Colonic mucosa (tissue), 4 donors: ENCODE measurements around the gene AMIGO2. TPM values are rescaled to one million over a fixed set of nuclear protein-coding genes. Genes with fewer than 3 reads are reported as not detected.

Experiments
- DNase-seq: peaks from one replicate; pipeline ENCODE4 v3.0.0-alpha.2; 2020
- H3K27ac ChIP-seq: fragments of 200-600 bp; one replicate; pipeline ENCODE4 v1.8.0; 2021
- H3K27me3 ChIP-seq: fragments of 200-600 bp; one replicate; pipeline ENCODE4 v1.8.0; 2021
- H3K36me3 ChIP-seq: fragments of 200-600 bp; one replicate; pipeline ENCODE4 v1.8.0; 2021
- H3K4me1 ChIP-seq: fragments of 200-600 bp; one replicate; pipeline ENCODE4 v1.8.0; 2021; ENCODE audit warnings: mild to moderate bottlenecking
- H3K4me3 ChIP-seq: fragments of 200-600 bp; one replicate; pipeline ENCODE4 v1.8.0; 2021
- H3K9ac ChIP-seq, 2 donors: one replicate each; pipeline ENCODE4 v1.7.0; 2013; ENCODE audit warnings: control low read depth in 2 of 2, low read depth in 2 of 2, low read length in 2 of 2
- H3K9me3 ChIP-seq: fragments of 200-600 bp; one replicate; pipeline ENCODE4 v1.8.0; 2021
- intact Hi-C: fragments of 100-400 bp; cut with DNase I; formaldehyde crosslinking; loops from one replicate; pipeline ENCODE4 v1.14.1; 2022
- total RNA-seq, 2 donors: library from RNA; stranded (reverse); fragmentation: NEBNext Ultra II Directional in 1 of 2; extraction: Animal tissue kit (Norgen Biotek cat#: 25700) in 1 of 2; gene quantifications; one replicate each; pipeline ENCODE4 v1.2.1, GENCODE V29; 2021
- TF ChIP-seq, protein P1 (sequence below): fragments of 200-600 bp; IDR thresholded peaks from one replicate; pipeline ENCODE4 v1.8.0; 2022; ENCODE audit warnings: antibody characterized with exemption, mild to moderate bottlenecking
- donor health status: healthy.
- donor health status: DM: no; HTN: no; CAD: no.
- donor health status: DM: no; HTN: no; CAD: no.

AMIGO2 gene
- total RNA-seq, 2 donors from 2014 or later = 2.0 to 11.1 TPM

DNA sequence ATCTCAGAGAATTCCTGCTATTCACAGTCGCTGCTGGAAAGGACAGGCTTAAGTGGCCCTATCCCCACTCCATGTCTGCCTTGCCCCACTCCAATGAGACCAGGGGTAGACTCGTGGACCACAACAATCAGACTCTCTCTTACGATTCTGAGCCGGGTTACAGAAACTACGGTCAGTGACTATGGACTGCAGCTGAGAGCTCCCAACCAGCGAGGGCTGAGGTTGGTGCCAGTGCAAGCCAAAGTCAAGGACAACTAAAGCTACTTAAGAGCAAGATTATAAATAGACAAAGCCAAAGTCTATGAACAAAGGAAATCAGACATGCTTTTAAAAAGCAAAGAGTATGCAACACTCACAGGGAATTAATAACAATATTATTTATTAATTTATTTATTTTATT lies 18.3 kb upstream of the AMIGO2 start:
- no peak overlapping the region for H3K9ac ChIP-seq
- no peaks in the 10 kb centered on the region for H3K27me3 ChIP-seq
- no peaks in the 10 kb centered on the region for H3K4me1 ChIP-seq
- intact Hi-C loops = no loop called here
- H3K4me3 ChIP-seq = no peak overlapping the region
- H3K27ac ChIP-seq = no peak overlapping the region
- no peaks in the 10 kb centered on the region for H3K36me3 ChIP-seq
- DNase-seq = no peak
- TF ChIP-seq, protein P1, sequence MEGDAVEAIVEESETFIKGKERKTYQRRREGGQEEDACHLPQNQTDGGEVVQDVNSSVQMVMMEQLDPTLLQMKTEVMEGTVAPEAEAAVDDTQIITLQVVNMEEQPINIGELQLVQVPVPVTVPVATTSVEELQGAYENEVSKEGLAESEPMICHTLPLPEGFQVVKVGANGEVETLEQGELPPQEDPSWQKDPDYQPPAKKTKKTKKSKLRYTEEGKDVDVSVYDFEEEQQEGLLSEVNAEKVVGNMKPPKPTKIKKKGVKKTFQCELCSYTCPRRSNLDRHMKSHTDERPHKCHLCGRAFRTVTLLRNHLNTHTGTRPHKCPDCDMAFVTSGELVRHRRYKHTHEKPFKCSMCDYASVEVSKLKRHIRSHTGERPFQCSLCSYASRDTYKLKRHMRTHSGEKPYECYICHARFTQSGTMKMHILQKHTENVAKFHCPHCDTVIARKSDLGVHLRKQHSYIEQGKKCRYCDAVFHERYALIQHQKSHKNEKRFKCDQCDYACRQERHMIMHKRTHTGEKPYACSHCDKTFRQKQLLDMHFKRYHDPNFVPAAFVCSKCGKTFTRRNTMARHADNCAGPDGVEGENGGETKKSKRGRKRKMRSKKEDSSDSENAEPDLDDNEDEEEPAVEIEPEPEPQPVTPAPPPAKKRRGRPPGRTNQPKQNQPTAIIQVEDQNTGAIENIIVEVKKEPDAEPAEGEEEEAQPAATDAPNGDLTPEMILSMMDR = no peak
- H3K9me3 ChIP-seq = no peaks in the 10 kb centered on the region

DNA sequence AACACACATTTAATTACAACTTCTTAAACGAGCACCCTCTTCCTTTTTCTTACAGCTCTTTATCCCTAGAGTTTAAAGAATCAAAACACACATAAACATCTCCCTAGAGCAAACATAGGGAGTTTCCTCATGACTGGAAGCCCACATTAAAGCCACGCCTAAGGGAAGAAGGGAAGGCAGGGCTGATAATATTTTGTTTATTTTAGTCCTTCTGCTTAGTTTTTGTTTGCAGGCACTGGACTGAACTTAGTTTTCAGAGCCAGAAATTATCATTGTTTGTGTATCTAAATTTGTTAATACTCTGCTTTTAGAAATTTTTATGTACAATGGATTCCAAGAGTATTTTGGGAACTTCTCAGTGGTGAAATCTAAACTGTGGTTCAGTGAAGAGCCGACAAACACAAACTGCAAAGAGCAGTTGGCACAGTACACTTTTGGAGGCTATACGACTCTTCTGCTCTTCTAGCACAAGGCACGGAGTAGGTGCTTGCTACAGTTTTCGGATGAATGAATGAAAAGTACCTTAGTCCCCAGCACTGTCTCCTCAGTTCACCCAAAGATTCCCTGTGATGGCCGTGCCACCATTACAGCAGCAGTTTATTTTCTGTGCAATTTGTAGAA lies 17.6 kb upstream of the AMIGO2 start:
- H3K36me3 ChIP-seq = no peaks in the 10 kb centered on the region
- H3K9me3 ChIP-seq = no peaks in the 10 kb centered on the region
- TF ChIP-seq, protein P1 = no peak
- H3K27ac ChIP-seq = no peak overlapping the region
- DNase-seq = no peak
- no peak overlapping the region for H3K4me3 ChIP-seq
- H3K4me1 ChIP-seq = no peaks in the 10 kb centered on the region
- H3K9ac ChIP-seq = no peak overlapping the region
- intact Hi-C loops = no loop called here
- H3K27me3 ChIP-seq = no peaks in the 10 kb centered on the region

DNA sequence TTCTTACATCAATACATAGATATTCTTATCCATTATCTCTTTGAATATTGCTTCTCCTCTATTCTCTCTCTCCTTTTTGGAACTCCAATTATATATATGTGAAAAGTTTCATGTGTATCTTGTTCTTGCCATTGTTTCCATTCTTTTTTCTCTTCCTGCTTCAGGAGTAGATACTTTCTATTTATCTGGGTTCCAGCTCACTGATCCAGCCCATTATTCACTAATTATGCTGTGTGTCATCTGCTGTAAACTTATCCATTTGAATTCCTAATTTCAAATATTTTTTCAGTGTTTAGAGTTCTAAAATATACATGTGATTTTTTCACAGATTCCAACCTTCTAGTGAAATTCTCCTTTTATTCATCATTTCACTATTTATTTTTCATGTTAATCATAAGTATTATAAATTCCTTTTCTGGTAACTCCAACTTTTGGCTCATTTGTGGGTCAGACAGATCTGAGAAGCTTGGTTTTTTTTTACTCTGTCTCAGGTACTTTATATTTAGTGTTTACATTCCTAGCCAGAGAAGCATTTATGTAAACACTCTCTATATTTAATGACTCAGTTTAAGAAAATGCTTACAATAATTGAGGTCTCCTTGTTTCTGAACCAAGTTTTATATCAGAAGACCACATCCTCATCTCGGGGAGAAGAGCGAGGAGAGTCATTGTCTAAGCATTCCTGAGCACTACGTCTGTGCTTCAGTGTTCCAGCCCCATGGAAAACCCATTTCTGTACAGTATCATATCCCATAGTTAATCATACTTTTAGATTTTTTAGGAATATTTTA lies 15.9 kb upstream of the AMIGO2 start:
- Histone ChIP-seq H3K9me3 (no peaks in the 10 kb centered on the region), H3K27me3 (no peaks in the 10 kb centered on the region), H3K4me1 (no peaks in the 10 kb centered on the region), H3K4me3 (no peak overlapping the region), H3K27ac (no peak overlapping the region), H3K36me3 (no peaks in the 10 kb centered on the region), H3K9ac (no peak overlapping the region)
- DNase-seq = no peak
- TF ChIP-seq, protein P1 = no peak
- intact Hi-C loops = no loop called here

DNA sequence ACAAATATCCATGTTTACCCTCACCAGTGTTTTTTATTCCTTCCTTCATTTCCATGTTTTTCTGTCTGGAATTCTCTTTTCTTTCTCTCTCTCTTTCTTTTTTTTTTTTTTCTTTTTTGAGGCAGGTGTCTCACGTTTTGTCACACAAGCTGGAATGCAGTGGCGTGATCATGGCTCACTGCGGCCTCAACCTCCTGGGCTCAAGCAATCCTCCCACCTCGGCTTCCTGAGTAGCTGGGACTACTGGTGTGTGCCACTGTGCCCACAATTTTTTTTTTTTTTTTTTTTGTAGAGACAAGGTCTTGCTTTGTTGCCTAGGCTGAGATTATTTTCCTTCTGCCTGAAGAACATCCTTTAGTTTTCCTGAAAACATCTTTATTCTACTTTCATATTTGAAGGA lies 15.0 kb upstream of the AMIGO2 start:
- TF ChIP-seq, protein P1 = no peak
- no peak overlapping the region for H3K27ac ChIP-seq
- no peaks in the 10 kb centered on the region for H3K9me3 ChIP-seq
- H3K4me1 ChIP-seq = no peaks in the 10 kb centered on the region
- H3K9ac ChIP-seq = no peak overlapping the region
- no peaks in the 10 kb centered on the region for H3K27me3 ChIP-seq
- no peaks in the 10 kb centered on the region for H3K36me3 ChIP-seq
- H3K4me3 ChIP-seq = no peak overlapping the region
- DNase-seq = no peak
- intact Hi-C loops = no loop called here

DNA sequence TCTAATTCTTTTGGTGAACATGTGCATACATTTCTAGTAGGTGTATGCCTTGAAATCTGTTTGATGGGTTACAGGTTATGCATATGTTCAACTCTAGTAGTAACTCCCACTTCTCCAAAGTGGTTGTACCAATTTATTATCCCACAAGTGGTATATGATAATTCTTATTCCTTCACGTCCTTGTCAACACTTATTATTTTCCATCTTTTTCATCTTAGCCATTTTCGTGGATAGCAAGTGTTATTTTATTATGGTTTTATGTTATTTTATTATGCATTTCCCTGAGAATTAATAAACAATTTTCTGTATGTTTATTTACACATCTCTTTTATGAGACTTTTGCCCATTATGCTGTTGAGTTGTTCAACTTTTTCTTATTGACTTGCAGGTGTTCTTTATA lies 11.2 kb upstream of the AMIGO2 start:
- Histone ChIP-seq H3K9ac (no peak overlapping the region), H3K9me3 (no peaks in the 10 kb centered on the region), H3K36me3 (no peaks in the 10 kb centered on the region), H3K4me3 (no peak overlapping the region), H3K27me3 (no peaks in the 10 kb centered on the region), H3K4me1 (peaks cover 2% of the 10 kb centered on the region), H3K27ac (no peak overlapping the region)
- TF ChIP-seq, protein P1 = no peak
- DNase-seq = no peak
- intact Hi-C loops = no loop called here
